Activated CD8-positive, alpha-beta T cell treated with anti-CD3 and anti-CD28 coated beads for 36 hours (primary cell): Measurements from ENCODE around the gene MCC. TPM values are rescaled to one million over a fixed set of nuclear protein-coding genes. Genes with fewer than 3 reads are reported as not detected.

Experiments
- ATAC-seq: fragments of 200-7000 bp; cut with Tn5 transposase; one replicate; pipeline ENCODE4 v1.10.0; 2021; ENCODE audit warnings: mild to moderate bottlenecking, moderate library complexity
- CTCF ChIA-PET: fragments of 350-600 bp; sonication (Branson Sonifier 250); formaldehyde crosslinking; loops from one replicate; lab custom pipeline; 2021; ENCODE audit warnings: antibody characterized with exemption; lab: Charles Lee
- POLR2A ChIA-PET: fragments of 350-600 bp; sonication (Branson Sonifier 250); formaldehyde crosslinking; loops from one replicate; lab custom pipeline; 2021; ENCODE audit warnings: antibody characterized with exemption; lab: Charles Lee
- DNase-seq: peaks from one replicate; pipeline ENCODE4 v3.0.0-alpha.2; 2020
- H3K27ac Mint-ChIP-seq: one replicate; pipeline ENCODE4 v1.8.0; 2021; ENCODE audit warnings: mild to moderate bottlenecking, mixed read lengths
- H3K27me3 Mint-ChIP-seq: one replicate; pipeline ENCODE4 v1.8.0; 2021; ENCODE audit warnings: mixed read lengths
- H3K36me3 Mint-ChIP-seq: one replicate; pipeline ENCODE4 v1.8.0; 2021; ENCODE audit warnings: low read depth, mixed read lengths
- H3K4me1 Mint-ChIP-seq: one replicate; pipeline ENCODE4 v1.8.0; 2021; ENCODE audit warnings: low read depth, mixed read lengths
- H3K4me3 Mint-ChIP-seq: one replicate; pipeline ENCODE4 v1.8.0; 2021; ENCODE audit warnings: mild to moderate bottlenecking, moderate library complexity, mixed read lengths
- H3K9me3 Mint-ChIP-seq: one replicate; pipeline ENCODE4 v1.8.0; 2021; ENCODE audit warnings: mixed read lengths
- intact Hi-C: fragments of 100-400 bp; cut with micrococcal nuclease; formaldehyde crosslinking; loops from one replicate; pipeline ENCODE4 v1.10.0; 2022
- total RNA-seq, 2 experiments: library from RNA; stranded (reverse); gene quantifications; one replicate each; pipeline ENCODE4 v1.2.3, GENCODE V29; 2021
- TF ChIP-seq, protein P1 (sequence below): fragments of 200-600 bp; IDR thresholded peaks from one replicate; pipeline ENCODE4 v1.8.0; 2022; ENCODE audit warnings: antibody characterized with exemption, mild to moderate bottlenecking

Gene MCC
- total RNA-seq, 2 experiments from 2014 or later, result 4.9 to 5.4 TPM

GRCh38 chr5:113333411-113333810 lies 154.8 kb downstream of the MCC start:
- no peaks in the 10 kb centered on the region for H3K9me3 Mint-ChIP-seq
- intact Hi-C loops, result no loop called here
- H3K27me3 Mint-ChIP-seq, result peaks cover 9% of the 10 kb centered on the region
- POLR2A ChIA-PET, result interaction anchor here (0.6 kb wide), 1 partner anchor 281 kb away, joined by 3 read pairs; no protein-coding TSS in a partner anchor
- H3K4me3 Mint-ChIP-seq, result no peak overlapping the region
- CTCF ChIA-PET, result interaction anchor here (1.0 to 1.5 kb wide), 4 partner anchors 260 to 338 kb away, joined by 3 to 6 read pairs (median 4); no protein-coding TSS in a partner anchor
- no peaks in the 10 kb centered on the region for H3K36me3 Mint-ChIP-seq
- TF ChIP-seq, protein P1, sequence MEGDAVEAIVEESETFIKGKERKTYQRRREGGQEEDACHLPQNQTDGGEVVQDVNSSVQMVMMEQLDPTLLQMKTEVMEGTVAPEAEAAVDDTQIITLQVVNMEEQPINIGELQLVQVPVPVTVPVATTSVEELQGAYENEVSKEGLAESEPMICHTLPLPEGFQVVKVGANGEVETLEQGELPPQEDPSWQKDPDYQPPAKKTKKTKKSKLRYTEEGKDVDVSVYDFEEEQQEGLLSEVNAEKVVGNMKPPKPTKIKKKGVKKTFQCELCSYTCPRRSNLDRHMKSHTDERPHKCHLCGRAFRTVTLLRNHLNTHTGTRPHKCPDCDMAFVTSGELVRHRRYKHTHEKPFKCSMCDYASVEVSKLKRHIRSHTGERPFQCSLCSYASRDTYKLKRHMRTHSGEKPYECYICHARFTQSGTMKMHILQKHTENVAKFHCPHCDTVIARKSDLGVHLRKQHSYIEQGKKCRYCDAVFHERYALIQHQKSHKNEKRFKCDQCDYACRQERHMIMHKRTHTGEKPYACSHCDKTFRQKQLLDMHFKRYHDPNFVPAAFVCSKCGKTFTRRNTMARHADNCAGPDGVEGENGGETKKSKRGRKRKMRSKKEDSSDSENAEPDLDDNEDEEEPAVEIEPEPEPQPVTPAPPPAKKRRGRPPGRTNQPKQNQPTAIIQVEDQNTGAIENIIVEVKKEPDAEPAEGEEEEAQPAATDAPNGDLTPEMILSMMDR, result no peak
- peaks cover 11% of the 10 kb centered on the region for H3K4me1 Mint-ChIP-seq
- no peak overlapping the region for H3K27ac Mint-ChIP-seq
- DNase-seq, result no peak
- ATAC-seq, result no peak

GRCh38 chr5:113331209-113331551 lies 157.1 kb downstream of the MCC start:
- Mint-ChIP-seq H3K4me1 (peaks cover 11% of the 10 kb centered on the region), H3K36me3 (no peaks in the 10 kb centered on the region), H3K9me3 (no peaks in the 10 kb centered on the region), H3K27ac (no peak overlapping the region), H3K4me3 (no peak overlapping the region), H3K27me3 (peaks cover 1% of the 10 kb centered on the region)
- no peak for ATAC-seq
- TF ChIP-seq, protein P1, result no peak
- no peak for DNase-seq
- intact Hi-C loops, result loop anchor here (2.0 kb wide), 1 partner anchor 288 kb away; no protein-coding TSS in a partner anchor
- ChIA-PET POLR2A (interaction anchor here (1.3 kb wide), 1 partner anchor 27 kb away, joined by 3 read pairs; no protein-coding TSS in a partner anchor), CTCF (interaction anchor here (0.6 to 2.9 kb wide), 10 partner anchors 10 to 335 kb away, joined by 3 to 31 read pairs (median 4); no protein-coding TSS in a partner anchor)

DNA sequence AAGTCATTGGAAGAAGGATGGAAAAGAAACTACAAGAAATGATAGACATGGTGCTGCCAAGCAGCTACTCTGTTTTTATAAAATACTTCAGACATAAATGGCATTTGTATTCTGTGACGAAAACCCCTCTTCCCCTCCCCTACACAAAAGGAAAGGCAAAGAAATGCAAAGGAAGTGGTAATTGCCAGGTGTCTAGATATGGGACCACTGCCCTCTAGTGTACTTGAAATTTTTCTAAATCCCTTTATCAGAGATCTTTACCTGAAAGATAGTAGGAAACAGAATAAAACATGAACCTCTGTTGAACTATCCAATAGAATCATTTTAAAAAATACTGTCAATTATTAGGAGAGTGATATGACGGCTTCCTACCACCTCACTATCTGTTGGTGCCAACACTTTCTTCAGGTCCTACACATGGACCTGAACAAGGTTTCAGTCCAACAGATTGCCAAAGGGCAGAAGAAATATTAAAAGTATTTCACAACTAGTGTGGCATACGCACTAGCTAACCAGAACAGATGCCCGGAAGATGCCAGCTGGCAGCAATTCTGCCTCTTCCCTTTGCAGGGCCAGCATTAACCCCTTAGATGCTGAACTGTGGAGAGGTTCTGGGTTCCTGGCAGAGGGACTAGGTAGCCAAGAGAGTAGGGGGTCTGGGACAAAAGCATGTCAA lies 157.6 kb downstream of the MCC start:
- H3K27ac Mint-ChIP-seq, result no peak overlapping the region
- no peaks in the 10 kb centered on the region for H3K27me3 Mint-ChIP-seq
- H3K4me1 Mint-ChIP-seq, result peaks cover 11% of the 10 kb centered on the region
- H3K4me3 Mint-ChIP-seq, result no peak overlapping the region
- intact Hi-C loops, result loop anchor here (2.0 kb wide), 1 partner anchor 288 kb away; no protein-coding TSS in a partner anchor
- DNase-seq, result no peak
- CTCF ChIA-PET, result interaction anchor here (0.6 to 2.9 kb wide), 40 partner anchors 9 to 377 kb away, joined by 3 to 31 read pairs (median 3); no protein-coding TSS in a partner anchor
- no peaks in the 10 kb centered on the region for H3K9me3 Mint-ChIP-seq
- POLR2A ChIA-PET, result interaction anchor here (0.6 to 1.3 kb wide), 2 partner anchors 27 to 351 kb away, joined by 3 read pairs; no protein-coding TSS in a partner anchor
- no peaks in the 10 kb centered on the region for H3K36me3 Mint-ChIP-seq
- TF ChIP-seq, protein P1, result peak; percentile 61
- ATAC-seq, result peak; percentile 89

GRCh38 chr5:113329981-113330380 lies 158.3 kb downstream of the MCC start:
- intact Hi-C loops, result loop anchor here (2.0 to 5.0 kb wide), 2 partner anchors 287 to 333 kb away; no protein-coding TSS in a partner anchor
- no peak overlapping the region for H3K4me3 Mint-ChIP-seq
- ChIA-PET CTCF (interaction anchor here (0.6 to 2.9 kb wide), 37 partner anchors 9 to 376 kb away, joined by 3 to 31 read pairs (median 3); no protein-coding TSS in a partner anchor), POLR2A (interaction anchor here (0.6 to 1.3 kb wide), 2 partner anchors 28 to 351 kb away, joined by 3 read pairs; no protein-coding TSS in a partner anchor)
- DNase-seq (no peak), ATAC-seq (no peak)
- H3K27me3 Mint-ChIP-seq, result no peaks in the 10 kb centered on the region
- H3K4me1 Mint-ChIP-seq, result peaks cover 11% of the 10 kb centered on the region
- no peaks in the 10 kb centered on the region for H3K9me3 Mint-ChIP-seq
- H3K36me3 Mint-ChIP-seq, result no peaks in the 10 kb centered on the region
- TF ChIP-seq, protein P1, result no peak
- H3K27ac Mint-ChIP-seq, result no peak overlapping the region

DNA sequence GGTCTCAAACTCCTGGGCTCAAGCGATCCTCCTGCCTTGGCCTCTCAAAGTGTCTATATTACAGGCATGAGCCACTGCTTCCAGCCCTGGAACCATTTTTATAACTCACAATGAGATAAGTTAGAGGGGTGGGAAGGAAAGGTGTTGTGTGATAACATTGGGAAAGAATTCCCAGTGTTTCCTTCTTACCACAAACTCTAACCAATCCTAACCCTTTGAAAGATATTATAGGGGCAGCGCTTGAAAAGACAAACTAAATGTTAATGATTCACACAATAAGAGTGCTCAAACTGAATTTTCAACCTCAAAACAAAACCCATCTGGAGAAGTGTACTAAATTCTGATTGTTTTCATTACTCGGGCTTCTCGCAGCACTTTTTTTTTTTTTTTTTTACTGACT lies 163.2 kb downstream of the MCC start:
- TF ChIP-seq, protein P1, result no peak
- intact Hi-C loops, result loop anchor here (5.0 kb wide), 1 partner anchor 328 kb away; no protein-coding TSS in a partner anchor
- Mint-ChIP-seq H3K27me3 (no peaks in the 10 kb centered on the region), H3K9me3 (no peaks in the 10 kb centered on the region), H3K4me1 (no peaks in the 10 kb centered on the region), H3K4me3 (no peak overlapping the region), H3K27ac (no peak overlapping the region), H3K36me3 (no peaks in the 10 kb centered on the region)
- ChIA-PET CTCF (no interaction called here), POLR2A (no interaction called here)
- DNase-seq (no peak), ATAC-seq (no peak)
